NCI-H1105 treated with DMSO at 0.1 percent for 48 hours (cell line): ENCODE data around the gene COLGALT1.
A peak's percentile ranks its signal among the peaks of the same experiment; 100 is the strongest.
"Not testable (repeated sequence)": the region's sequence is repeated elsewhere in the genome, so short reads cannot be mapped to it uniquely, and the experiment has no call there.

ENCODE experiments used
- DNase-seq: peaks from one replicate; lab custom pipeline; 2025; lab: John Stamatoyannopoulos, UW

The COLGALT1 gene

GRCh38 chr19:17555480-17555928 is at the start of gene COLGALT1:
Gene COLGALT1 (plus strand): TSS chr19:17555649. CDS start chr19:17555714, 65 bp downstream.
- peak; percentile 96 for DNase-seq

DNA sequence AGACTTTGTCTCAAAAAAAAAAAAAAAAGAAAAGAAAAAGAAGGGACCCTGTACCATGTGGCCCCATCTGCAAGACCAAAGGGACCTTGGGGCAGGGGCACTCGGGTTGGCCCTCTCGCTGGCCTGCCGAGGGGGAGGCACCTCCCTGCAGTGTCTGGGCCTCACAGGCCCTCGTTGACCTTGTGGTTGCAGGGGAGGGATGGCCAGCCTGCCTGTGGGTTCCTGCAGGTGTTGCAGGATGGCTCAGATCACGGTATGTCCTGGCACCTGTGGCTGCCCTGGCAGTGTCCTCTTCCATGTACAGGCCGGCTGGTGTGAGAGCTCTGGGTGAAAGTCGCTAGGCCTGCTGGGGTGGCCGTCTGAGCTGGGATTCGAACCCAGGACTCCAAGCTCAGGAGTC is 48.7 kb upstream of the COLGALT1 start:
- no peak for DNase-seq

DNA sequence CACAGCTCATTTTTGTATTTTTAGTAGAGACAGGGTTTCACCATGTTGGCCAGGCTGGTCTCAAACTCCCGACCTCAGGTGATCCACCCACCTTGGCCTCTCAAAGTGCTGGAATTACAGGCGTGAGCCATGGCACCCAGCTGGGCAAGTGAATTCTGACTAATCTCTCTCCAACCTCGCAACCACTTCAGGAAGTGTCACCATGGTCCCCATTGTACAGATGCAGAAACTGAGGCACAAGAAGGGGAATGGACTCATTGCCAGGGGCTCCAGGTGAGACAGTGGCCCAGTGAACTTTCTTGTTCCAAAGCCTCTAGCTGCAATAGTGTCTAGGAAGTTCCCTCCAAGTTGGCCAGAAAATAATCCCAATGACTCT is 46.9 kb upstream of the COLGALT1 start:
- not testable (repeated sequence) for DNase-seq

GRCh38 chr19:17510220-17510993 is 45.0 kb upstream of the COLGALT1 start:
- DNase-seq = no peak

GRCh38 chr19:17511724-17512573 is 43.5 kb upstream of the COLGALT1 start:
- DNase-seq = peak; percentile 78

GRCh38 chr19:17512574-17512939 is 42.9 kb upstream of the COLGALT1 start:
- no peak for DNase-seq

DNA sequence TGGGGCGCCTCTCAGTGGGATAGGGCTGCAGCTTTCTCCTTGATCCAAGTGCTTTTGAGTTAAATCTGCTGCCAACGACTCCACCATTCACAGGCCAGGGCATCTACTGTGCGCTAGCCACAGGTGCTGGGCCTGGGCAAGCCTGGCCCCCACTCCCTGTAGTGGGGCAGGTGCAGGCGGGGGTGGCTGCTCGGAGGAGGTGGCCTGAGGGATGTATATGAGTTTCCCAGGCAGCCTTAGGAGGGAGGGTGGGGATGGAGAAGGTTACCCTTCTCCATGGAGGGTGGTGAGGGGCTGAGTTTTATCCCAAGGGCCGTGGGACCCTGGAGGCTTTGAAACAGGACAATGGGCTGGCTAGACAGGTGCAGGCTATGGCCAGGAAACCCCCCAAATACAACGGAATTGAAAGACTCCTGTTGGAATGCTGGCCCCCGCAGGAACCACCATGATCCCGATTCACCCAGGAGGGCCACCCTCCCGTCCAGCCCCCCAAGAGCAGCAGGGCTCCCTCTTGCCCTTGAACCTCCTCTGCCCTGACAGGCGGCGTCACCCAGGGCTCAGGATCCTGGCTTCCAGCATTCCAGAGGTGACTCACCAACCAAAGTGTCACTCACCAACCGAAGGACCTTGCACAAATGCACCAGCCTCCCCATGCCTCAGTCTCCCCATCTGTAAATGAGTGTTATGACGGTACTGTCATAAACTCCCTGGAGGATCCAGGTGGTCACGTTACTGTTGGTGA is 39.9 kb upstream of the COLGALT1 start:
- no peak for DNase-seq

- DNase-seq = no peak
Observed at GRCh38 chr19:17517898-17518297, 37.6 kb upstream of the COLGALT1 start.

DNA sequence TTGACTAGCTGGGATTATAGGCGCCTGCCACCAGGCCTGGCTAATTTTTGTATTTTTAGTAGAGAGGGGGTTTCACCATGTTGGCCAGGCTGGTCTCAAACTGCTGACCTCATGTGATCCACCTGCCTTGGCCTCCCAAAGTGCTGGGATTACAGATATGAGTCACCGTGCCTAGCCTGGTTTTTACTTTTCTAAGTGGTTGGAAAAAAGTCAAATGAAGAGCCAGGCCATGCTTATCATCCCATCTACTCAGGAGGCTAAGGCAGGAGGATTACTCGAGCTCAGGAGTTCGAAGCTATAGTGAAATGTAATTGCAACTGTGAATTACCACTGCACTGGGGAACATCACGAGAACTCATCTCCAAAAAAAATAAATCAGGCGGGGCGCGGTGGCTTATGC is 36.8 kb upstream of the COLGALT1 start:
- not testable (repeated sequence) for DNase-seq

DNA sequence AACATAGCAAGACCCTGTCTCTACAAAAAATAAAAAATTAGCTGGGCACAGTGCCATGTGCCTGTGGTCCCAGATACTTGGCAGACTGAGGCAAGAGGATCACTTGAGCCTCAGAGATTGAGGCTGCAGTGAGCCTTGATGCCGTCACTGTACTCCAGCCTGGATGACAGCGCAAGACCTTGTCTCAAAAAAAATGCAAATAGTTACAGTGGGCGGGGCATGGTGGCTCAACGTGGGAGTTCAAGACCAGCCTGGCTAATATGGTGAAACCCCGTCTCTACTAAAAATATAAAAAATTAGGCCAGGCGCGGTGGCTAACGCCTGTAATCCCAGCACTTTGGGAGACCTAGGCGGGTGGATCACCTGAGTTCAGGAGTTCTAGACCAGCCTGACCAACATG is 35.5 kb upstream of the COLGALT1 start:
- no peak for DNase-seq

- no peak for DNase-seq
Observed at GRCh38 chr19:17520865-17521264, 34.6 kb upstream of the COLGALT1 start.

GRCh38 chr19:17522988-17523872 is 32.2 kb upstream of the COLGALT1 start:
- no peak for DNase-seq

DNA sequence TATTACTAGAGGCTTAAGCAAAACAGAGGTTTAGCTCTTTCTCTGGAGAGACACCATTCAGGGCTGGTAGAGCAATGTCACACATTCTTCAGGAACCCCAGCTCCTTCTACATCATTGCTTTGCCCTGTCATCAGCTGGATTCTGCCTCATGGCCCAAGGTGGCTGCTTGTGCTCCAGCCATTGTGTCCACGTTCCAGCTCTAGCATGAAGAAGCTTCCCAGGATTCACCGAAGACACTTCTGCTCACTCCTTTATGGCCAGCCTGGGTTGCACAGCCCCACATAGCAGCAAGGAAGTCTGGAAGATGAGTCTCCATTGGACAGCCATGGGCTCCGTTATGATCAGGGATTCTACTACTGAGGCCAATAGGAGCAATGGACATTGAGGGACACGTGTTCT is 30.8 kb upstream of the COLGALT1 start:
- no peak for DNase-seq

- DNase-seq = no peak
Observed at GRCh38 chr19:17525141-17525540, 30.3 kb upstream of the COLGALT1 start.

DNA sequence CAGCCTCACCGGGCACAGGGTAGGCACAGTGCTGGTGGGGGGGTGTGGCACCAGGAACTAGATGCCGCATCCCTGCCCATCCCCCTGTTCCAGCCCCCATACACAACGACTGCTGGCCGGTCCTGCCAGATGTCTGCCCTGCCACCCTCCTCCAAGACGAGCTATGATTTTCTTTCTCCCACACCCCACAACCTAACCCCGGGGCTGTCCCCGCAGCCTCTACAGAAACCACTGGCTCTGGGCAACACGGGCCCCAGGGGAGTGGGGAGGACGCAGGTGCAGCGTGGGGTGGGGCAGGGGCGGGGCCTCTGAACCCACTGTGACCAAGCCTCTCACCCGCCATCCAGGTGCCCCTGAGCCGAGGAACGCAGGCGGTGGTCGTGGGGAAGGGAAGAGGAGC is 28.5 kb upstream of the COLGALT1 start:
- DNase-seq = no peak

DNA sequence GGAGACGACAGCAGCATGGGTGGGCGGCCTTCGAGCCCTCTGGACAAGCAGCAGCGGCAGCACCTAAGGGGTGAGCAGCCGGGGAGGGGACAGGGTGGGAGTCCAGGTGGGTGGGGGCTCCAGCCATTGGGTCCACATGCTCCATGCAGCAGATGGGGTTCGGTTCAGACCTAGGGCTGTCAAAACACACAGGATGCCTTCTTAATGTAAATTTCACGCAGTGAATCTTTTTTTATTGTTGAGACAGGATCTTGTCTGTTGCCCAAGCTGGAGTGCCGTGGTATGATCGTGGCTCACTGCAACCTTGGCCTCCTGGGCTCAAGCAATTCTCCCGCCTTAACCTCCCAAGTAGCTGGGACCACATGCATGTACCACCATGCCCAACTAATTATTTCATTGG is 28.1 kb upstream of the COLGALT1 start:
- DNase-seq = no peak

- DNase-seq = no peak
Observed at GRCh38 chr19:17528610-17529009, 26.8 kb upstream of the COLGALT1 start.

GRCh38 chr19:17529239-17530158 is 25.9 kb upstream of the COLGALT1 start:
- no peak for DNase-seq

- no peak for DNase-seq
Observed at GRCh38 chr19:17530586-17530985, 24.9 kb upstream of the COLGALT1 start.

GRCh38 chr19:17532116-17532515 is 23.3 kb upstream of the COLGALT1 start:
- no peak for DNase-seq
